Esophagus muscularis mucosa (tissue), 4 donors: Measurements from ENCODE around the gene BTBD1. TPM values are rescaled to one million over a fixed set of nuclear protein-coding genes. Genes with fewer than 3 reads are reported as not detected.

Experiments used
- DNase-seq: peaks from one replicate; pipeline ENCODE4 v3.0.0-alpha.2; 2017; ENCODE audit errors: extremely low spot score
- H3K27ac ChIP-seq, 4 donors: fragments of 200-600 bp; sonication (generic); replicated peaks in 1 of 4; 1 replicate in 3 of 4; 2 replicates in 1 of 4; pipeline ENCODE4 v1.5.1; 2016 to 2019; ENCODE audit warnings: mild to moderate bottlenecking in 1 of 4
- H3K27me3 ChIP-seq, 4 donors: fragments of 200-600 bp; sonication (generic); one replicate each; pipeline versions ENCODE4 v1.5.1 to v1.6.0; 2016 to 2019
- H3K36me3 ChIP-seq, 4 donors: fragments of 200-600 bp; sonication (generic); one replicate each; pipeline ENCODE4 v1.5.1; 2016 to 2019
- H3K4me1 ChIP-seq, 4 donors: fragments of 200-600 bp; sonication (generic); one replicate each; pipeline ENCODE4 v1.5.1; 2016 to 2019
- H3K4me3 ChIP-seq, 4 donors: fragments of 200-600 bp; sonication (generic); 1 replicate in 2 of 4; 2 replicates in 2 of 4; pipeline ENCODE4 v1.5.1; 2016 to 2019; ENCODE audit warnings: mild to moderate bottlenecking in 4 of 4, moderate library complexity in 1 of 4
- H3K9me3 ChIP-seq, 4 donors: fragments of 200-600 bp; sonication (generic); 1 replicate in 3 of 4; 2 replicates in 1 of 4; pipeline ENCODE4 v1.5.1; 2016 to 2019
- CTCF ChIP-seq, 3 experiments: fragments of 200-600 bp in 2 of 3; fragments of 450-650 bp in 1 of 3; sonication (generic) in 2 of 3; IDR thresholded peaks; one replicate each; pipeline ENCODE4 v1.5.1; 2017 to 2019; ENCODE audit warnings: antibody characterized with exemption in 3 of 3, mild to moderate bottlenecking in 2 of 3, moderate library complexity in 1 of 3
- EP300 ChIP-seq: sonication (generic); formaldehyde crosslinking; IDR thresholded peaks from one replicate; pipeline ENCODE4 v1.6.1; 2017; ENCODE audit warnings: antibody characterized with exemption
- POLR2A ChIP-seq: fragments of 450-650 bp; IDR thresholded peaks from one replicate; pipeline ENCODE4 v1.6.1; 2017; ENCODE audit warnings: antibody characterized with exemption, moderate library complexity, mild to moderate bottlenecking, low read depth
- POLR2AphosphoS5 ChIP-seq, 2 donors: sonication (generic); formaldehyde crosslinking; IDR thresholded peaks; one replicate each; pipeline ENCODE4 v1.6.1; 2017; ENCODE audit warnings: antibody characterized with exemption in 2 of 2
- WGBS: methylation state at CpG from one replicate; pipeline ENCODE4 v1.1.5; 2018; 5-methylcytosine and 5-hydroxymethylcytosine counted together
- intact Hi-C: fragments of 100-400 bp; cut with DNase I; formaldehyde crosslinking; loops from one replicate; pipeline ENCODE4 v1.15.1; 2023
- total RNA-seq, 4 donors: library from RNA; depleted of rRNA; stranded (reverse); fragments of >200 nt; gene quantifications; one replicate each; pipeline versions ENCODE4 v1.1.0 to v1.2.1, GENCODE V29; 2016

The BTBD1 gene
- total RNA-seq, 4 donors from 2014 or later, result 53.2 to 69.6 (median 64.2) TPM

- Histone ChIP-seq H3K4me3 (no peak overlapping the region), H3K27me3 (no peaks in the 10 kb centered on the region), H3K9me3 (no peaks in the 10 kb centered on the region), H3K4me1 (peaks cover 30 to 69% (median 62%) of the 10 kb centered on the region in 4 donors), H3K36me3 (peaks cover 5 to 25% (median 22%) of the 10 kb centered on the region in 4 donors), H3K27ac (peak overlapping the region in 3 of 4 donors; percentile 1 to 26 (median 14))
- TF ChIP-seq POLR2AphosphoS5 (IDR thresholded peaks at IDR 0.05) (no peak), EP300 (no peak), CTCF (IDR thresholded peaks at IDR 0.05) (no peak), POLR2A (no peak)
- WGBS, result 49% methylated on average over 7 of the region's 7 CpGs
- no peak for DNase-seq
- intact Hi-C loops, result no loop called here
Measured at GRCh38 chr15:83057696-83058376, 9.2 kb downstream of the BTBD1 start.

- Histone ChIP-seq H3K4me1 (peaks cover 26 to 63% (median 56%) of the 10 kb centered on the region in 4 donors), H3K27ac (no peak overlapping the region), H3K9me3 (no peaks in the 10 kb centered on the region), H3K36me3 (peaks cover 5 to 27% (median 23%) of the 10 kb centered on the region in 4 donors), H3K4me3 (no peak overlapping the region), H3K27me3 (no peaks in the 10 kb centered on the region)
- intact Hi-C loops, result no loop called here
- no peak for TF ChIP-seq POLR2A
- TF ChIP-seq POLR2AphosphoS5 (IDR thresholded peaks at IDR 0.05), result no peak
- no peak for TF ChIP-seq EP300
- TF ChIP-seq CTCF (IDR thresholded peaks at IDR 0.05), result no peak
- 82% methylated on average over 1 of the region's 1 CpG for WGBS
- DNase-seq, result no peak
Measured at GRCh38 chr15:83057002-83057401, 10.1 kb downstream of the BTBD1 start.

GRCh38 chr15:83053151-83053550, 13.9 kb downstream of the BTBD1 start:
- H3K27ac ChIP-seq, result peak overlapping the region in 2 of 4 donors; percentile 51 to 62
- H3K36me3 ChIP-seq, result peaks cover 6 to 57% (median 35%) of the 10 kb centered on the region in 4 donors

GRCh38 chr15:83046558-83047127, 20.4 kb downstream of the BTBD1 start:
- TF ChIP-seq CTCF (IDR thresholded peaks at IDR 0.05), result no peak
- no peak for TF ChIP-seq POLR2AphosphoS5 (IDR thresholded peaks at IDR 0.05)
- no peak for TF ChIP-seq POLR2A
- no peak for TF ChIP-seq EP300
- intact Hi-C loops, result no loop called here
- Histone ChIP-seq H3K4me3 (no peak overlapping the region), H3K27me3 (no peaks in the 10 kb centered on the region), H3K4me1 (peaks cover 0 to 21% (median 13%) of the 10 kb centered on the region in 4 donors), H3K36me3 (peaks cover 12 to 57% (median 36%) of the 10 kb centered on the region in 4 donors), H3K9me3 (no peaks in the 10 kb centered on the region), H3K27ac (peak overlapping the region in 2 of 4 donors; percentile 24 to 51)
- DNase-seq, result no peak
- 38% methylated on average over 3 of the region's 3 CpGs for WGBS

More at GRCh38 chr15:83053151-83053550, 13.9 kb downstream of the BTBD1 start:
- no peaks in the 10 kb centered on the region for H3K27me3 ChIP-seq
- intact Hi-C loops, result no loop called here
- peaks cover 11 to 31% (median 29%) of the 10 kb centered on the region in 4 donors for H3K4me1 ChIP-seq
- no peak overlapping the region for H3K4me3 ChIP-seq
- no peak for DNase-seq
- TF ChIP-seq POLR2AphosphoS5 (IDR thresholded peaks at IDR 0.05) (peak in 1 of 2 donors; percentile 7), POLR2A (no peak)
- H3K9me3 ChIP-seq, result no peaks in the 10 kb centered on the region

- Histone ChIP-seq H3K36me3 (peaks cover 27 to 66% (median 57%) of the 10 kb centered on the region in 4 donors), H3K27me3 (no peaks in the 10 kb centered on the region)
- 98% methylated on average over 12 of the region's 12 CpGs for WGBS
Measured at GRCh38 chr15:83044156-83044555, 22.9 kb downstream of the BTBD1 start.

More at GRCh38 chr15:83044156-83044555, 22.9 kb downstream of the BTBD1 start:
- peaks cover 0 to 21% (median 13%) of the 10 kb centered on the region in 4 donors for H3K4me1 ChIP-seq
- H3K27ac ChIP-seq, result no peak overlapping the region
- no peak overlapping the region for H3K4me3 ChIP-seq
- TF ChIP-seq CTCF (IDR thresholded peaks at IDR 0.05), result no peak
- no peak for TF ChIP-seq EP300
- TF ChIP-seq POLR2A, result no peak
- TF ChIP-seq POLR2AphosphoS5 (IDR thresholded peaks at IDR 0.05), result no peak
- no peaks in the 10 kb centered on the region for H3K9me3 ChIP-seq
- no peak for DNase-seq
- intact Hi-C loops, result no loop called here
